Measurements from ENCODE around the gene PLEKHA5.

DNA sequence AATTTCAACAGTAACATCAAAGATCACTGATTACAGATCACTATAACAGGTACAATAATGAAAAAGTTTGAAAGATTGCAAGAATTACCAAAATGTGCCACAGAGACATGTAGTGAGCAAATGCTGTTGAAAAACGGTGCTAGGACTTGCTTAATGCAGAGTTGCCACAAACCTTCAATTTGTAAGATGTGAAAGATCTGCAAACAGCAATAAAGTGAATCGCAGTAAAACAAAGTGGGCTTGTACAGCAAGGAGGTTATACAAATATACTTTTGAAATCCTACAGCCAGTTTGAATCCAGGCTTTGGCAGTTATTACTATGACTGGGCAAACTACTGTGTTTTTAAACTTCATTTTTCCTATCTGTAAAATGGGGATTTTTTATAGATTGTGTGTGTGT, 1.0 kb upstream of the PLEKHA5 start:
- TF ChIP-seq POLR2A (IDR thresholded peaks at IDR 0.05), result no peak
- TF ChIP-seq, protein P1, sequence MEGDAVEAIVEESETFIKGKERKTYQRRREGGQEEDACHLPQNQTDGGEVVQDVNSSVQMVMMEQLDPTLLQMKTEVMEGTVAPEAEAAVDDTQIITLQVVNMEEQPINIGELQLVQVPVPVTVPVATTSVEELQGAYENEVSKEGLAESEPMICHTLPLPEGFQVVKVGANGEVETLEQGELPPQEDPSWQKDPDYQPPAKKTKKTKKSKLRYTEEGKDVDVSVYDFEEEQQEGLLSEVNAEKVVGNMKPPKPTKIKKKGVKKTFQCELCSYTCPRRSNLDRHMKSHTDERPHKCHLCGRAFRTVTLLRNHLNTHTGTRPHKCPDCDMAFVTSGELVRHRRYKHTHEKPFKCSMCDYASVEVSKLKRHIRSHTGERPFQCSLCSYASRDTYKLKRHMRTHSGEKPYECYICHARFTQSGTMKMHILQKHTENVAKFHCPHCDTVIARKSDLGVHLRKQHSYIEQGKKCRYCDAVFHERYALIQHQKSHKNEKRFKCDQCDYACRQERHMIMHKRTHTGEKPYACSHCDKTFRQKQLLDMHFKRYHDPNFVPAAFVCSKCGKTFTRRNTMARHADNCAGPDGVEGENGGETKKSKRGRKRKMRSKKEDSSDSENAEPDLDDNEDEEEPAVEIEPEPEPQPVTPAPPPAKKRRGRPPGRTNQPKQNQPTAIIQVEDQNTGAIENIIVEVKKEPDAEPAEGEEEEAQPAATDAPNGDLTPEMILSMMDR (IDR thresholded peaks at IDR 0.05), result no peak

Data from Peyer's patch (tissue), 4 donors.